HG03060 (cell line): ENCODE measurements around the gene KRTCAP2.

Experiments used
- ATAC-seq: cut with Tn5 transposase; IDR thresholded peaks from one replicate; pipeline ENCODE4 v1.9.1; 2021; ENCODE audit warnings: low read depth, moderate number of reproducible peaks; ENCODE audit not compliant: unreplicated experiment

Gene KRTCAP2

DNA sequence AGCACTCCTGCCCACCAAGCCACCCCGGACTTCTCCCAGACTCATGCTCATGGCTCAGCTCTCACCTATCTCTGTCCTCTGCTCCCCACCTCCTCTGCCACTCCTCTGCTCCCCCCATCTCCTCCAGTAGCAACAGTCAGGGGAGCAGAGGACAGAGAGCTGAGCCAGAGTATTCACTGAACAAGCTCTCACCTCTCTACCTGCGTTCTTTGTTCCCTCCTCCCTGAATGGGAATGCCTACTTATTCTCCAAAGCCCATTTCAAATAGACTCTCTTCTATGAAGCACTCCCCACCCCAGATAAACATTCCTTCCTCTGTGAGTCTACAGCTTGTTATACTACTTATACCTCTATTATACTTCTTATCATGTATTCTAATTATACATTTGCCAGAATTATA lies 51.9 kb downstream of the KRTCAP2 start:
- ATAC-seq = no peak

DNA sequence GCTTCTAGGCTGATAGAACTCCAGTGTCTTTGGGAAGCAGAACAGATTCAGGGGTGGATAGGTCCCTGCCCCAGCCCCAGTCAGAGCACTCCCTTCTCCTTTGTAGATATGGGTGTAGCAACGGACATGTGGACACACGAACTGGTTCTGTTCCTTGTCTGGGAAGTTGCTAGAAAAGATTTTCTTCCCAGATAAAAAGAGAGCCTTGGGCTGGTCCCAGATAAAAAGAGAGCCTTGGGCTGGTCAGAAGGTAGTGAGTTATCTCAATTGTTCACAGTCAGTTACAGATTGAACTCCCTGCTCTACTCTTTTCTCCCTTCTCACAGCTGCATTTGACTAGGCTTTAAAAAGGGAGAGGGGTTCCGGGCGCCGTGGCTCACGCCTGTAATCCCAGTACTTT lies 52.9 kb downstream of the KRTCAP2 start:
- ATAC-seq = no peak
